ENCODE data around the gene ZC3H12D.
"Not testable (repeated sequence)": the region's sequence is repeated elsewhere in the genome, so short reads cannot be mapped to it uniquely, and the experiment has no call there.

DNA sequence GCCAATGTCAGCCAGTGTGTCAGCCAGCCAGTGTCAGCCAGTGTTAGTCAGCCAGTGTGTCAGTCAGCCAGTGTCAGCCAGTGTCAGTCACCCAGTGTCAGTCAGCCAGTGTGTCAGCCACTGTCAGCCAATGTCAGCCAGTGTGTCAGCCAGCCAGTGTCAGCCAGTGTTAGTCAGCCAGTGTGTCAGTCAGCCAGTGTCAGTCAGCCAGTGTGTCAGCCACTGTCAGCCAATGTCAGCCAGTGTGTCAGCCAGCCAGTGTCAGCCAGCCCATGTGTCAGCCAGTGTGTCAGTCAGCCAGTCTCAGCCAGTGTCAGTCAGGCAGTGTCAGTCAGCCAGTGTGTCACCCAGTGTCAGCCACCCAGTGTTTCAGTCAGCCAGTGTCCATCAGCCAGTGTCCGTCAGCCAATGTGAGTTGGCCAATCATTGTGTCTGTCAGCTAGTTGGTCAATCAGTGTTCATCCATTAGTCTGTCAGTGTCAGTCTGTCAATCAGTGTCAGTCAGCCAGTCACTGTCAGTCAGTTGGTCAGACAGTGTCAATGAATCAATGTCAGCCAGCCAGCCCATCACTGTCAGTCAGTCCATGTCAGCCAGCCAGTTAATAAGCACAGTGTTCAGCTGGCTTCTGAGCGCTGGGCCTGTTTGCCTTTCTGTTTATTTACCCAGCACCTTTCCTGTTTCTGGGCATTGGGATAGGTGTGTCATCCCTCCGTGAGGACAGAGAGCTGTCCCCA lies 40.3 kb downstream of the ZC3H12D start:
- TF ChIP-seq EZH2phosphoT487 (IDR thresholded peaks at IDR 0.05; ENCODE audit: unreplicated experiment); ZNF114 (CRISPR knock-in tag; IDR thresholded peaks at IDR 0.05); POLR2AphosphoS5 (IDR thresholded peaks at IDR 0.05; ENCODE audit: low read depth); CREB1 (CRISPR knock-in tag; IDR thresholded peaks at IDR 0.05; ENCODE audit: low read depth); EZH2 (IDR thresholded peaks at IDR 0.05; ENCODE audit: low read depth, unreplicated experiment); JUNB (IDR thresholded peaks at IDR 0.05; ENCODE audit: unreplicated experiment); NANOG (IDR thresholded peaks at IDR 0.05; ENCODE audit: borderline replicate concordance); STAT1 (IDR thresholded peaks at IDR 0.05; ENCODE audit: unreplicated experiment): not testable (repeated sequence)
- TF ChIP-seq, protein P1, sequence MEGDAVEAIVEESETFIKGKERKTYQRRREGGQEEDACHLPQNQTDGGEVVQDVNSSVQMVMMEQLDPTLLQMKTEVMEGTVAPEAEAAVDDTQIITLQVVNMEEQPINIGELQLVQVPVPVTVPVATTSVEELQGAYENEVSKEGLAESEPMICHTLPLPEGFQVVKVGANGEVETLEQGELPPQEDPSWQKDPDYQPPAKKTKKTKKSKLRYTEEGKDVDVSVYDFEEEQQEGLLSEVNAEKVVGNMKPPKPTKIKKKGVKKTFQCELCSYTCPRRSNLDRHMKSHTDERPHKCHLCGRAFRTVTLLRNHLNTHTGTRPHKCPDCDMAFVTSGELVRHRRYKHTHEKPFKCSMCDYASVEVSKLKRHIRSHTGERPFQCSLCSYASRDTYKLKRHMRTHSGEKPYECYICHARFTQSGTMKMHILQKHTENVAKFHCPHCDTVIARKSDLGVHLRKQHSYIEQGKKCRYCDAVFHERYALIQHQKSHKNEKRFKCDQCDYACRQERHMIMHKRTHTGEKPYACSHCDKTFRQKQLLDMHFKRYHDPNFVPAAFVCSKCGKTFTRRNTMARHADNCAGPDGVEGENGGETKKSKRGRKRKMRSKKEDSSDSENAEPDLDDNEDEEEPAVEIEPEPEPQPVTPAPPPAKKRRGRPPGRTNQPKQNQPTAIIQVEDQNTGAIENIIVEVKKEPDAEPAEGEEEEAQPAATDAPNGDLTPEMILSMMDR (conservative IDR thresholded peaks at IDR 0.05; ENCODE audit: low read depth in 2 of 2), result not testable (repeated sequence)
- TF ChIP-seq, protein P2, sequence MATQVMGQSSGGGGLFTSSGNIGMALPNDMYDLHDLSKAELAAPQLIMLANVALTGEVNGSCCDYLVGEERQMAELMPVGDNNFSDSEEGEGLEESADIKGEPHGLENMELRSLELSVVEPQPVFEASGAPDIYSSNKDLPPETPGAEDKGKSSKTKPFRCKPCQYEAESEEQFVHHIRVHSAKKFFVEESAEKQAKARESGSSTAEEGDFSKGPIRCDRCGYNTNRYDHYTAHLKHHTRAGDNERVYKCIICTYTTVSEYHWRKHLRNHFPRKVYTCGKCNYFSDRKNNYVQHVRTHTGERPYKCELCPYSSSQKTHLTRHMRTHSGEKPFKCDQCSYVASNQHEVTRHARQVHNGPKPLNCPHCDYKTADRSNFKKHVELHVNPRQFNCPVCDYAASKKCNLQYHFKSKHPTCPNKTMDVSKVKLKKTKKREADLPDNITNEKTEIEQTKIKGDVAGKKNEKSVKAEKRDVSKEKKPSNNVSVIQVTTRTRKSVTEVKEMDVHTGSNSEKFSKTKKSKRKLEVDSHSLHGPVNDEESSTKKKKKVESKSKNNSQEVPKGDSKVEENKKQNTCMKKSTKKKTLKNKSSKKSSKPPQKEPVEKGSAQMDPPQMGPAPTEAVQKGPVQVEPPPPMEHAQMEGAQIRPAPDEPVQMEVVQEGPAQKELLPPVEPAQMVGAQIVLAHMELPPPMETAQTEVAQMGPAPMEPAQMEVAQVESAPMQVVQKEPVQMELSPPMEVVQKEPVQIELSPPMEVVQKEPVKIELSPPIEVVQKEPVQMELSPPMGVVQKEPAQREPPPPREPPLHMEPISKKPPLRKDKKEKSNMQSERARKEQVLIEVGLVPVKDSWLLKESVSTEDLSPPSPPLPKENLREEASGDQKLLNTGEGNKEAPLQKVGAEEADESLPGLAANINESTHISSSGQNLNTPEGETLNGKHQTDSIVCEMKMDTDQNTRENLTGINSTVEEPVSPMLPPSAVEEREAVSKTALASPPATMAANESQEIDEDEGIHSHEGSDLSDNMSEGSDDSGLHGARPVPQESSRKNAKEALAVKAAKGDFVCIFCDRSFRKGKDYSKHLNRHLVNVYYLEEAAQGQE (IDR thresholded peaks at IDR 0.05; ENCODE audit: unreplicated experiment), result not testable (repeated sequence)
